H1 (cell line): Measurements from ENCODE around the gene NDUFA5. TPM values are rescaled to one million over a fixed set of nuclear protein-coding genes. Genes with fewer than 3 reads are reported as not detected.
A peak's percentile ranks its signal among the peaks of the same experiment; 100 is the strongest.

Experiments
- CTCF ChIA-PET: fragments of 300-600 bp; sonication (Branson Sonifier 250); formaldehyde crosslinking; loops from one replicate; lab custom pipeline; 2021; ENCODE audit not compliant: partially characterized antibody; lab: Charles Lee
- POLR2A ChIA-PET: fragments of 300-600 bp; sonication (Branson Sonifier 250); formaldehyde crosslinking; loops from one replicate; lab custom pipeline; 2021; ENCODE audit warnings: inconsistent platforms; ENCODE audit not compliant: partially characterized antibody; lab: Charles Lee
- DNase-seq, 2 experiments: peaks; one replicate each; pipeline versions ENCODE4 v3.0.0 to v3.0.0-alpha.2; 2010 to 2022; ENCODE audit warnings: low spot score in 2 of 2, low read depth in 1 of 2, mixed read lengths in 1 of 2
- FAIRE-seq: peaks from 2 replicates; lab custom pipeline; 2011; peaks lifted over from hg19 to GRCh38; lab: Jason Lieb, UNC
- H2AFZ ChIP-seq: 2 replicates; pipeline ENCODE4 v1.8.1; 2012; ENCODE audit warnings: low read length, inconsistent platforms
- H2AK5ac ChIP-seq: 2 replicates; pipeline ENCODE4 v1.6.1; 2013; ENCODE audit warnings: low read depth, low read length
- H2BK120ac ChIP-seq: replicated peaks from 2 replicates; pipeline ENCODE3; 2013; ENCODE audit warnings: low read depth, low read length, inconsistent platforms
- H2BK12ac ChIP-seq: 2 replicates; pipeline ENCODE4 v1.6.1; 2013; ENCODE audit warnings: low read depth, low read length
- H2BK15ac ChIP-seq: 2 replicates; pipeline ENCODE4 v1.6.1; 2013; ENCODE audit warnings: low read length
- H2BK20ac ChIP-seq: 2 replicates; pipeline ENCODE4 v1.6.1; 2013; ENCODE audit warnings: low read length
- H2BK5ac ChIP-seq: 2 replicates; pipeline ENCODE4 v1.6.1; 2013; ENCODE audit warnings: low read depth, low read length
- H3K14ac ChIP-seq: 2 replicates; pipeline ENCODE4 v1.6.1; 2013; ENCODE audit warnings: inconsistent platforms; ENCODE audit not compliant: insufficient read length
- H3K18ac ChIP-seq: 2 replicates; pipeline ENCODE4 v1.6.1; 2013; ENCODE audit warnings: low read length; ENCODE audit errors: extremely low read depth
- H3K23ac ChIP-seq: 2 replicates; pipeline ENCODE4 v1.6.1; 2013; ENCODE audit warnings: inconsistent platforms; ENCODE audit not compliant: insufficient read length
- H3K23me2 ChIP-seq: 2 replicates; pipeline ENCODE4 v1.6.1; 2013; ENCODE audit warnings: low read depth, low read length
- H3K27ac ChIP-seq: 2 replicates; pipeline ENCODE4 v1.6.1; 2011; ENCODE audit warnings: low read depth, low read length, inconsistent platforms
- H3K27me3 ChIP-seq, 4 experiments: replicated peaks in 1 of 4; 1 replicate in 1 of 4; 2 replicates in 3 of 4; pipeline versions ENCODE4 v1.6.1 to v1.8.1; 2011 to 2013; ENCODE audit warnings: low read length in 3 of 4, mild to moderate bottlenecking in 3 of 4, inconsistent platforms in 2 of 4, mixed read lengths in 2 of 4, moderate library complexity in 1 of 4; ENCODE audit not compliant: control insufficient read depth in 3 of 4, insufficient read depth in 3 of 4; ENCODE audit errors: extremely low read depth in 1 of 4
- H3K36me3 ChIP-seq, 4 experiments: 2 replicates each; pipeline versions ENCODE4 v1.6.1 to v1.8.1; 2011 to 2013; ENCODE audit warnings: mild to moderate bottlenecking in 4 of 4, low read length in 3 of 4, moderate library complexity in 2 of 4, control low read depth in 1 of 4, inconsistent platforms in 1 of 4; ENCODE audit not compliant: insufficient read depth in 4 of 4, control insufficient read depth in 2 of 4
- H3K4ac ChIP-seq: replicated peaks from 2 replicates; pipeline ENCODE3; 2013; ENCODE audit warnings: low read length, low read depth, mixed read lengths, inconsistent platforms; ENCODE audit not compliant: insufficient read length
- H3K4me1 ChIP-seq, 4 experiments: replicated peaks in 1 of 4; 1 replicate in 1 of 4; 2 replicates in 3 of 4; pipeline versions ENCODE4 v1.6.1 to v1.8.1; 2011 to 2013; ENCODE audit warnings: low read length in 3 of 4, inconsistent platforms in 2 of 4, mixed read lengths in 1 of 4; ENCODE audit not compliant: insufficient read depth in 4 of 4, control insufficient read depth in 3 of 4
- H3K4me2 ChIP-seq, 2 experiments: 2 replicates each; pipeline versions ENCODE4 v1.6.1 to v1.8.1; 2011 to 2013; ENCODE audit warnings: low read depth in 2 of 2, low read length in 2 of 2, control low read depth in 1 of 2, inconsistent platforms in 1 of 2, mild to moderate bottlenecking in 1 of 2; ENCODE audit not compliant: insufficient read depth in 1 of 2
- H3K4me3 ChIP-seq, 4 experiments: fragments of 200-600, 300-600 bp in 1 of 4; sonication (generic), shearing (Covaris generic), sonication (Bioruptor Twin) in 1 of 4; 2 replicates each; pipeline versions ENCODE4 v1.5.1 to v1.8.1; 2011 to 2016; ENCODE audit warnings: low read length in 4 of 4, low read depth in 3 of 4, control low read depth in 2 of 4, inconsistent platforms in 2 of 4, mild to moderate bottlenecking in 2 of 4, mixed read lengths in 1 of 4, moderate library complexity in 1 of 4; ENCODE audit not compliant: insufficient read depth in 2 of 4; ENCODE audit errors: extremely low read depth in 1 of 4
- H3K56ac ChIP-seq: replicated peaks from 2 replicates; pipeline ENCODE3; 2013; ENCODE audit warnings: low read depth, mild to moderate bottlenecking, mixed read lengths, low read length, inconsistent platforms; ENCODE audit not compliant: insufficient read length
- H3K79me1 ChIP-seq: 2 replicates; pipeline ENCODE4 v1.6.1; 2013; ENCODE audit warnings: low read depth, low read length, control low read depth
- H3K79me2 ChIP-seq, 2 experiments: 2 replicates each; pipeline versions ENCODE4 v1.6.1 to v1.8.1; 2012 to 2013; ENCODE audit warnings: low read length in 2 of 2, mild to moderate bottlenecking in 2 of 2, inconsistent platforms in 1 of 2; ENCODE audit not compliant: insufficient read depth in 2 of 2, control insufficient read depth in 1 of 2
- H3K9ac ChIP-seq, 4 experiments: replicated peaks in 1 of 4; 1 replicate in 1 of 4; 2 replicates in 3 of 4; pipeline versions ENCODE4 v1.6.1 to v1.8.1; 2011 to 2013; ENCODE audit warnings: low read depth in 3 of 4, low read length in 3 of 4, control low read depth in 2 of 4, mild to moderate bottlenecking in 2 of 4, moderate library complexity in 2 of 4, inconsistent platforms in 1 of 4; ENCODE audit errors: extremely low read depth in 1 of 4
- H3K9me3 ChIP-seq, 2 experiments: 2 replicates each; pipeline versions ENCODE4 v1.6.1 to v1.8.1; 2012 to 2013; ENCODE audit warnings: mild to moderate bottlenecking in 2 of 2, moderate library complexity in 2 of 2, control low read depth in 1 of 2, inconsistent platforms in 1 of 2, low read depth in 1 of 2, low read length in 1 of 2, mixed read lengths in 1 of 2; ENCODE audit not compliant: insufficient read depth in 2 of 2
- H4K20me1 ChIP-seq, 2 experiments: replicated peaks in 1 of 2; 2 replicates each; pipeline versions ENCODE3 to v1.8.1; 2011 to 2013; ENCODE audit warnings: inconsistent platforms in 2 of 2, low read length in 2 of 2, mild to moderate bottlenecking in 1 of 2; ENCODE audit not compliant: insufficient read depth in 2 of 2, control insufficient read depth in 1 of 2
- H4K5ac ChIP-seq: 2 replicates; pipeline ENCODE4 v1.6.1; 2013; ENCODE audit warnings: low read length, low read depth, mixed read lengths, inconsistent platforms; ENCODE audit not compliant: insufficient read length
- H4K8ac ChIP-seq: 2 replicates; pipeline ENCODE4 v1.8.0; 2013; ENCODE audit warnings: mild to moderate bottlenecking, moderate library complexity, low read length, inconsistent platforms; ENCODE audit not compliant: insufficient read depth; ENCODE audit errors: extremely low read depth
- H4K91ac ChIP-seq: replicated peaks from 2 replicates; pipeline ENCODE3; 2013; ENCODE audit warnings: low read length, mixed read lengths, inconsistent platforms; ENCODE audit not compliant: insufficient read length
- CTCF ChIP-seq, 3 experiments: IDR thresholded peaks; 1 replicate in 2 of 3; 2 replicates in 1 of 3; pipeline versions ENCODE4 v1.5.1 to v1.6.1; 2011; ENCODE audit warnings: low read length in 3 of 3, mild to moderate bottlenecking in 3 of 3, inconsistent platforms in 2 of 3, low read depth in 1 of 3, moderate library complexity in 1 of 3; ENCODE audit not compliant: insufficient read depth in 1 of 3; ENCODE audit errors: control extremely low read depth in 1 of 3
- EGR1 ChIP-seq: IDR thresholded peaks from 2 replicates; pipeline ENCODE4 v1.6.1; 2011; ENCODE audit warnings: low read depth, low read length, borderline replicate concordance
- RAD21 ChIP-seq, 2 experiments: IDR thresholded peaks in 1 of 2; conservative IDR thresholded peaks in 1 of 2; 2 replicates each; pipeline ENCODE4 v1.6.1; 2011; ENCODE audit warnings: low read depth in 2 of 2, low read length in 2 of 2, improper control_type of control experiment in 1 of 2, inconsistent platforms in 1 of 2, mild to moderate bottlenecking in 1 of 2, moderate library complexity in 1 of 2
- WGBS, 2 experiments: shearing (Covaris generic) in 1 of 2; methylation state at CpG; one replicate each; pipeline versions ENCODE4 v1.1.6 to v1.1.7; 2013 to 2015; ENCODE audit warnings: low lambda C conversion rate in 2 of 2, mixed read lengths in 2 of 2, inconsistent platforms in 1 of 2, low coverage in 1 of 2, missing lambda C conversion rate in 1 of 2; ENCODE audit not compliant: insufficient replicate concordance in 2 of 2, insufficient coverage in 1 of 2, insufficient read length in 1 of 2; ENCODE audit errors: extremely low coverage in 1 of 2, missing lambda C conversion rate in 1 of 2; 5-methylcytosine and 5-hydroxymethylcytosine counted together
- polyA plus RNA-seq, 7 experiments: library from polyadenylated mRNA; depleted of rRNA in 3 of 7; stranded (reverse) in 5 of 7; unstranded in 2 of 7; fragments of >200 nt in 5 of 7; fragments of 200-250 nt in 2 of 7; gene quantifications; 1 replicate in 5 of 7; 2 replicates in 1 of 7; 4 replicates in 1 of 7; pipeline versions ENCODE4 v1.2.1 to v1.2.3, GENCODE V29; 2011 to 2013; ENCODE audit warnings: missing spikeins in 2 of 7, mixed read lengths in 2 of 7
- total RNA-seq: library from RNA; stranded (reverse); fragmentation: NEBNext Ultra II Directional; extraction: Animal tissue kit (Norgen Biotek cat#: 25700); gene quantifications from 2 replicates; pipeline ENCODE4 v1.2.1, GENCODE V29; 2021

NDUFA5 gene
- total and polyA plus RNA-seq, 2 of the 8 experiments (the other 6 are each of a cell fraction or from before 2014, with no cell fraction given), result 7.6 to 76.3 TPM

- Histone ChIP-seq H3K56ac (no peak overlapping the region), H2BK120ac (no peak overlapping the region), H3K4me2 (no peak overlapping the region), H4K5ac (no peak overlapping the region), H4K20me1 (no peaks in the 10 kb centered on the region), H3K23ac (no peak overlapping the region), H3K4ac (no peak overlapping the region), H3K79me1 (no peaks in the 10 kb centered on the region)
- DNase-seq, result no peak
- TF ChIP-seq EGR1, result no peak
- TF ChIP-seq CTCF (IDR thresholded peaks at IDR 0.05; ENCODE audit: control extremely low read depth in 1 of 3, insufficient read depth in 1 of 3, low read depth in 1 of 3, low read length in 3 of 3), result peak in 1 of 3 experiments; percentile 38; a peak in 2 of 4 replicates
- TF ChIP-seq RAD21 (IDR thresholded peaks at IDR 0.05 in 1 of 2, conservative IDR thresholded peaks at IDR 0.05 in 1 of 2; ENCODE audit: low read depth in 2 of 2, low read length in 2 of 2), result peak in 1 of 2 experiments; percentile 19; a peak in 1 of 4 replicates
- TF ChIP-seq, all 59 proteins: peak for 2
- H3K14ac ChIP-seq, result no peak overlapping the region
- H2AK5ac ChIP-seq, result no peak overlapping the region
- no peak overlapping the region for H2BK12ac ChIP-seq
- H3K18ac ChIP-seq, result no peak overlapping the region
- no peak overlapping the region for H3K27ac ChIP-seq
- H3K9ac ChIP-seq, result no peak overlapping the region
- no peak overlapping the region for H3K4me3 ChIP-seq
- H4K91ac ChIP-seq, result no peak overlapping the region
- H3K9me3 ChIP-seq, result no peaks in the 10 kb centered on the region; a peak in 1 of 4 replicates
- no peak overlapping the region for H2BK15ac ChIP-seq
- ChIA-PET POLR2A (interaction anchor here (0.7 to 1.5 kb wide), 2 partner anchors 45 to 62 kb away, joined by 4 read pairs; no protein-coding TSS in a partner anchor), CTCF (interaction anchor here (0.7 to 4.4 kb wide), 25 partner anchors 8 to 288 kb away, joined by 3 to 18 read pairs (median 3); partner anchors contain the start of gene IQUB)
- H3K36me3 ChIP-seq, result no peaks in the 10 kb centered on the region
- H2AFZ ChIP-seq, result peak overlapping the region; percentile 88
- H2BK20ac ChIP-seq, result no peak overlapping the region
- no peak overlapping the region for H2BK5ac ChIP-seq
- H3K23me2 ChIP-seq, result no peaks in the 10 kb centered on the region
- H4K8ac ChIP-seq, result no peak overlapping the region
- no peak for FAIRE-seq
- H3K27me3 ChIP-seq, result no peaks in the 10 kb centered on the region
- no peaks in the 10 kb centered on the region for H3K79me2 ChIP-seq
- 77% methylated on average over 3 of the region's 3 CpGs; no CpG with 5 or more reads in 1 of the 2 experiments for WGBS, 2 experiments
- no peaks in the 10 kb centered on the region for H3K4me1 ChIP-seq
Observed at GRCh38 chr7:123492485-123492884, 65.1 kb downstream of the NDUFA5 start.
